Non-pigmented ciliary epithelial cell (primary cell): ENCODE measurements around the gene SPDYE2.
"Not testable (repeated sequence)": the region's sequence is repeated elsewhere in the genome, so short reads cannot be mapped to it uniquely, and the experiment has no call there.

Experiments
- DNase-seq: peaks from one replicate; pipeline ENCODE4 v3.0.0-alpha.2; 2010; ENCODE audit warnings: low read depth

The SPDYE2 gene

DNA sequence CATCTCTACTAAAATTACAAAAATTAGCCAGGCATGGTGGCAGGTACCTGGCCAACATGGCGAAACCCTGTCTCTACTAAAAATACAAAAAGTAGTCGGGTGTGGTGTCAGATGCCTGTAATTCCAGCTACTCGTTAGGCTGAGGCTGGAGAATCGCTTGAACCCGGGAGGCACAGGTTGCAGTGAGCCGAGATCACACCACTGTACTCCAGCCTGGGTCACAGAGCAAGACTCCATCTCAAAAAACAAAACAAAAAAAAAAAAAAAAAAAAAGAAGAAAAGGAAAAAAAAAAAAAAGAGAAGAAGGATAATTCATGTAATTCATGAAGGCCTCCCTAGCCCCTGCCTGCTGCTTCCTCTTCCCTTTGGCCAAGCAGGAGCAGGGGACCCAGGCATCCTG, 10.4 kb upstream of the SPDYE2 start:
- not testable (repeated sequence) for DNase-seq

DNA sequence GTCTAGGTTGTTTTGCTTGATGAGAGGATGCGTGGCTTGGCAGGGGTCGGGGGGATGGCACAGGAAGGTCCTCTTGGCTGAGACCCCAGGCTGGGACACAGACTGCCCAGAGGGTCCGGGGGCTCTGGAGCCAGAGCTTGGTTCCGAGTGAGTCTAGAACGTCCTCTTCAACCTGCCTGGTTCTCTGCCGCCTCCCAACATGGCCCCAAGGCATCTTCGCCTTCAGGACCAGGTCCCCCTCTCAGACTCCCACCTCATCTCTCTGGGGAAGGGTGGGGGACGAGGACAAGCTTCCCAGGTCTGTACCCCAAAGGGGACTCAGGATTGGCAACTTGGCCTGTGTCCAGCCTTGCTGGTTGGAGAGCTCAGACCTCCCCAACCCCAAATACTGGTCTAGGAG, 8.9 kb upstream of the SPDYE2 start:
- not testable (repeated sequence) for DNase-seq

DNA sequence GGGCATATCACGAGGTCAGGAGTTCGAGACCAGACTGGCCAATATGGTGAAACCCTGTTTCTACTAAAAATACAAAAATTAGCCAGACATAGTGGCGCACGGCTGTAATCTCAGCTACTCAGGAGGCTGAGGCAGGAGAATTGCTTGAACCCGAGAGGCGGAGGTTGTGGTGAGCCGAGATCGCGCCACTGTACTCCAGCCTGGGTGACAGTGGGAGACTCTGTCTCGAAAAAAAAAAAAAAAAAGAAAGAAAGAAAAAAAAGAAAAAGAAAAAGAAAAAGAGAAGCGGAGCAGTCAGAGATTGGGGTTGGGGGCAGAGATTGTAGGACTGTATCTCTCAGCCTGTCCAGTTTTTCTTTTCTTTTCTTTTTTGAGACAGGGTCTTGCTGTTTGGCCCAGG, 8.3 kb upstream of the SPDYE2 start:
- DNase-seq, result not testable (repeated sequence)

DNA sequence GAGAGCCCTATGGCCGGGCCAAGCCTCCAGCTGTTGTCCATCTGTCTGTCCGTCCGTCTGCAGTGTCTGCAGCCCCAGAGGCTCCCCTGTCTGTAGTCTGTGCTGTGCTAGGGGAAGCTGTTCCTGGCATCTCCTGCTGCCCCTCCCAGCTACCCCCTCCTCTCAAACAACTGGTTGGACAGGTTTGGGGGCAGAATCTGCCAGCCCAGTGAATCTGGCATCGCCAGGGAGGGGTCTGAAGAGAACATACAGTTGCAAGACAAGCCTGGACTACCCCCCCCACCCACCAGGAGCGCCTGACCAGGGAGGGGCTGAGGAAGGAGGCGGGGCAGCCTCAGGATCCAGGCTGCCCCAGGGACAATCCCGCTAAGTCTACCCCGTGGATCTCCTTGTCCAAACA, 7.4 kb upstream of the SPDYE2 start, which contains the start of gene UPK3BL2:
Gene UPK3BL2, minus strand, starts transcription at position 101 of the 400 bp plus-strand sequence. Its CDS starts 60 bp downstream, at position 41.
- not testable (repeated sequence) for DNase-seq

DNA sequence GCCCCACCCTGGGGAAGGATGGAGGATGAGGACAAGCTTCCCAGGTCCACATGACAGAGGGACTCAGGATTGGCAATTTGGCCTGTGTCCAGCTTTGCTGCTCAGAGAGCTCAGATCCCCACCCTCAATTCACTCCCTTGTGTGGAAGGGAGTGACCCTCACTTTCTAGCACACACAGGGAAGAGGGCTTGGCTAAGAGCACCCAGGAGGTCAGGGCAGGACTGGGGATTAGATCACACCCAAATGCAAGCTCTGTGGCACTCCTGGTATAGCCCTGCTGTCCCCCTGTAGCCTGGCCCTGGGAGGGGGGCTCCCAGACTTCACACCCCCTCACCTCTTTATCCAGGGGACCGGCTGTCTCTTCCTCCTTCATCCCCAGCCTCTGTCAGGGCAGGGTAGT, 6.7 kb upstream of the SPDYE2 start:
- not testable (repeated sequence) for DNase-seq

DNA sequence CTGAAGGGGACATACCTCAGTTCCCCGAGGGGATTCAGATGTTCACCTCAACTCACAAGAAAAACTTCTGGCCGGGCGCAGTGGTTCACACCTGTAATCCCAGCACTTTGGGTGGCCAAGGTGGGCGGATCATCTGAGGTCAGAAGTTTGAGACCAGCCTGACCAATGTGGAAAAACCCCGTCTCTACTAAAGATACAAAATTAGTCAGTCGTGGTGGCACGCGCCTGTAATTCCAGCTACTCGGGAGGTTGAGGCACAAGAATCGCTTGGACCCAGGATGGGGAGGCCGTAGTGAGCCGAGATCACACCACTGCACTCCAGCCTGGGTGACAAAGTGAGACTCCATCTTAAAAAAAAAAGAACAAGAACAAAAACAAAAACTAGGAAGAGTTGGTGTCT, 5.7 kb upstream of the SPDYE2 start:
- DNase-seq, result not testable (repeated sequence)

DNA sequence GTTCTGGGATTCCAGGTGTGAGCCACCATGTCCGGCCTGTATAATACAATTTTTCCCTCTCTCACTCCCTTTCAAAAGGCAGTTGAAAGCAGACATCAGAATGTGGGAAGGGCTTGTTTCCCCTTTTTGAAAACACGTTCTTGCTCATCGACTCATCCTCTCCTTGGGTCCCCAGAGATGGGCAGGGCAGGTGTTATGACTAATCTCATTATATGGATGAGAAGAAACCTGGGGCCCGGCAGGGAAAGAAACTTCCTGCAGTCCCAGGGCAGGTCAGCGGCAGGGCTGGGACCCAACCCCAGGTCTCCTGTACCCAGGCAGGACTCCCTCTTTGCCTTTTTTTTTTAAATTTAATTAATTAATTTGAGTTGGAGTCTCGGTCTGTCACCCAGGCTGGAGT, 4.7 kb upstream of the SPDYE2 start:
- DNase-seq, result not testable (repeated sequence)

DNA sequence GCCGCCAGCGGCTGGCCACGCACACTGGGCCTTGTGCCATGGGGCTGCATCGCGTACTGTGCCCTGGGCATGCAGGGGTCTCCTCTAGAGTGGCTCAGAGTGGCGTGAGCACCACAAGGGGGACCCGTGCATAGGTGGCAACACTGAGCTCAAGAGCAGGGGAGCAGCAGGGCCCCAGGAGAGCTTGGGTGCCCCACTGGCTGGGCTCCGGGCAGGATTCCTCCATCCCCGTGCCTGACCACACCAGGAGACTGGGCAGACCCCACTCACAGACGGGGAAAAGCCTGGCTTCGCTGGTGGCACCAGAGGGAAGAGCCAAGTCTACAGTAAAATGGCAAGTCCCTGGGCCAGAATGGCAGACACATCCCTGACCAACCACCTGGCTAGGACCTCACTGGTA, 17.6 kb downstream of the SPDYE2 start:
- DNase-seq, result not testable (repeated sequence)

DNA sequence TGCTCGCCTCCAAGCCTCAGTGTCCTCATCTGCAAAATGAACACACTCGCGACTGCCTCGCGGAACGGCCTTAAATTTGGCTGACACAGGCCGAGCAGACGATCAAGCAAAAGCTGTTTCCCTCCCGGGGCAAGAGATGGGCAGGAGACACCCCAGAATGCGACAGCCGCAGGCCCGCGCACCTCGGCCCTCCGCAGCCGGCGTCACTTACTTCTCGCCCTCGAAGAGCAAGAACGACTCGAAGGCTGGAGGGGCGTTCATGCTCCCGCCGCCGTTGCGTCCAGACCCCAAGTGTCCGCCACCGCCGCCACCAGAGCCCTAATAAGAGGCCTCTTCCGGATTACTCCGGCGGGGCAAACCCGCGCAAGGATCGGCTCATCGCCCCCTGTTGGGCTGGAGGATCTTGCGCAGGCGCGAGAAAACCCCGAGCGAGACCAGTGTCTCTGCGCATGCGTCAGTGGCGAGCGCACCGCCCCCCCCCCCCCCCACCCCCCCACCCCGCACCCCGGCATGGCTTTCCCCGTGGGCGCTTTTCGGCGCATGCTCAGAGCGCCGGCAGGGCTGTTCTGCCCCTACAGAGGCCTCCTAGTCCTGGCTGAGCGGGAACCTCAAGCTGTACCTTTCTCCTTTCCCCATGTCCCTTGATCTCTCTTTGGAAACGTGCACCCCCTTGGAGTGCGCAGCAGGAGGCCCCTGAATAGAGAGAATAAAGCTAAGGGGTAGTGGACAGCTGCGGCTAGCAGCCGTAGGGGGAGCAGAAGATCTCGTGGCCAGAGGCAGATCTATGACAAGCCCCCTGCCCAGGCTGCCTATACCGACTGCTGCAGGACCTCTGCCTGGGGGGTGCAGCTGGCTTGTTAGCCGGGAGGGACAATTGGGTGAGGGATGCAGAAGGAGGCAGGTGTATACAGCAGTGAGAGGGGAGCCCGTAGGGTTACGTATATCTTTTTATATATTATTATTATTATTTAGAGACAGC, 21.5 kb downstream of the SPDYE2 start, which contains the start of gene POLR2J3:
Gene POLR2J3, minus strand, starts transcription at position 323 of the 979 bp plus-strand sequence. Its CDS starts 62 bp downstream, at position 261.
- peak; percentile 47 for DNase-seq

DNA sequence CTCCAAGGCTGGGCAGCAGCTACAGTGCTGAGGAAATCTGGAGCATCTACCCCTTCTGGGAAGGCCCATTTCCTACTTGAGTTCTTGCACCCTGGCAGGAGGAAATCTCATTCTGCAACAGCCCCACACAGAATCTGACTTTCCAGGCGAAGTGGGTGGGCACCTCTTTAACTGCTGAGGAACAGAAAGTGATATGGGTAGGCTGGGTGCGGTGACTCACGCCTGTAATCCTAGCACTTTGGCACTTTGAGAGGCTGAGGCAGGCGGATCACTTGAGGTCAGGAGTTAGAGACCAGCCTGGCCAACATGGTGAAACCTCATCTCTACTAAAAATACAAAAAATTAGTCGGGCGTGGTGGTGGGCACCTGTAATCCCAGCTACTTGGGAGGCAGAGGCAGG, 23.6 kb downstream of the SPDYE2 start:
- not testable (repeated sequence) for DNase-seq

DNA sequence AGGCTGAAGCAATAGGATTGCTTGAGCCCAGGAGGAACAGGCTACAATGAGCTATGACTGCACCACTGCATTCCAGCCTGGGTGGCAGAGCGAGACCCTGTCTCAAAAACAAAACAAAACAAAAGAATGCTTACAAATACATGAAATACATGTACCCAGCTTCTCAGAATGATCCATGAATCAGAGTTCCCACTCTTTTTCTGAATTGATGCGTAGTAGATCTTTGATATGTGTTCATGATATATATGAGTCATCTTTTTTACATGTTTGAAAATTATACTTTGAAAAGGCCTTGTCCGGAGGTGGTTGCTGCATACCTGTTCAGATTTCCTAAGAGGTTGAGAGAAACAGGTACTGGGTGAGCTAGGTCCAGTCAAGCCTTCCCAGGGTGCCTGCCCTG, 25.3 kb downstream of the SPDYE2 start:
- not testable (repeated sequence) for DNase-seq

DNA sequence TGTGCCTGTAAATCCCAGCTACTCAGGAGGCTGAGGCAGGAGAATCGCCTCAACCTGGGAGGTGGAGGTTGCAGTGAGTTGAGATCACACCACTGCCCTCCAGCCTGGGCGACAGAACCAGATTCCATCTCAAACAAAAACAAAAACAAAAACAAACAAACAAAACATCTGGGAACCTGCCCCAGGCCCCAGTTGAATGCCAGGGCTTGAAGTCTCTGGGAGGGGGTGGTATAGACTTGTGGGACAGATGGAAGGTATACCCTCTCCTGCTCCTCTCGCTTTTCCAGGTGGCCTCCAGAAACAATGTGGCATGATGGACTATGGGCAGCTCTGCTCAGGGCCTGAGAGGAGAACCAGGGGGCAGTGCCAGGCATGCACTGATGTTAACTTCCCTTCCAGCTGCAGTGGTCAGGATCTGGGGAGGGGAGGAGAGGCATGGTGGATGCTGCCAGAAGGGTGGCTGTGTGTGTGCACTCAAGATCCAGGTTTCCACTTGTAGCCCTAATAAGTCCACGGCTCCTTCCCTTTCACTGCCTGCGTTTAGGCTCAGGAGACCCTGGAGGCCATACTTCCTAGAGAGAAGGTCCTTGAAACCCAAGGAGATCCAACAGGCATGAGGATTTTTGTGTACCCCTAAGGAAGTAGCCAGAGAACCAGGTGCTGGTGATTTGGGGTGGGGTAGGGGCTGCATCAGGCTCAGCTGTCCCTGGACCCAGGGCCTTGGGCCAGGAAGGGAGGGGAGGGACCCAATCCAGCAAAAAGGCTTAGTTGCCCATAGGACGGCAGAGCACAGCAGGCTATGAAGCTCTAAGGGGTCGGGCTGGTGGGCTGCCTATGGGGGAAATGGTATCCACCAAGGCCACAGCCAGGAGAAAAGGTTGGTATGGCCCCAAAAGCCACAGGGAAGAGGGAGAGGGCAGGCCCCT, 26.6 kb downstream of the SPDYE2 start:
- not testable (repeated sequence) for DNase-seq

DNA sequence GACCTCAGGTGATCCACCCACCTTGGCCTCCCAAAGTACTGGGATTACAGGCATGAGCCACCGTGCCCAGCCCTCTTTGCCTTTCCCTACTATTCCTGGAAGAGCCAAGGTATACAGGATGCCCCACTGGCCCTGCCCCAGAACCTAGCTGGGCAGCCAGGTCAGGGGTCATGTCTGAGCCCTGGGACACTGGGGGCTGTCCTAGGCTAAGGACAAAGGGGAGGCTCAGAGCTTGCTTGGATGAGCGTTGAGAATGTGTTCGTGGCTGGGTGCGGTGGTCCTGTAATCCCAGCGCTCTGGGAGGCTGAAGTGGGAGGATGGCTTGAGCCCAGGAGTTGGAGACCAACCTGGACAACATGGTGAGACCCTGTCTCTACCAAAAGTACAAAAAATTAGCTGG, 27.5 kb downstream of the SPDYE2 start:
- DNase-seq, result not testable (repeated sequence)

DNA sequence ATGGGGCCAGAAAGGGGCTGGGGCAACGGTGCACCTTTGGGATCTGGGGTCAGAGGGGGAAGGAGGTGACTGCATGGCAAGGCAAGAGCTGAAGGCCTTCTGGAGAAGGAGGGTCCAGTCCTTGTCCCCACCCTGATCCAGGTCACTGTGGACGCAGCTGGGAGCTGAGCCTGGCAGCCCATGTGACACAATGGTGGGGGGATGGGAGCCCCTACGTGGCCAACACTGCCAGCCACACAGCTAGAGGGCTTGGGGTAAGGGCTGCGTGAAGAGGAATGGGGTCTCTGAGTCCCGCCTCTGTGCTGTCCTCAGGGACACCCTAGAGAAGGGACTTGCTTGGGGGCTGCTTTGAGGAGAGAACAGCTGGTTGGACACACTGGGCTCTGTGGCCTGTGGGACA, 30.7 kb downstream of the SPDYE2 start:
- DNase-seq, result not testable (repeated sequence)

DNA sequence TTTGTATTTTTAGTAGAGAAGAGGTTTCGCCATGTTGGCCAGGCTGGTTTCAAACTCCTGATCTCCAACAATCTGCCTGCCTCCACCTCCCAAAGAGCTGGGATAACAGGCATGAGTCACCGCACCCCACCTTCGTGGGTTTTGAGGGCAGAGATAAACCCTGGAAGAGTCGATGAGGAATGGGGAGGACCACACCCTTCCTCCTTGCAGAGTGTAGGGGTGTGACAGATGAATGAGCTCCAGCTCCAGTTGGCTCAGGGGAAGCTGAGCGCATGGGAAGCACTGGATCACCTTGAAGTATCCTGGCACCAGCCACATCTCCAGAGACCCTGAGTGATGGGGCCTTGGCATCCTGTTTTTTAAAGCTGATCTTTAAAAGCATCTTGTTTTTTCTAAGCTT, 32.5 kb downstream of the SPDYE2 start:
- not testable (repeated sequence) for DNase-seq

DNA sequence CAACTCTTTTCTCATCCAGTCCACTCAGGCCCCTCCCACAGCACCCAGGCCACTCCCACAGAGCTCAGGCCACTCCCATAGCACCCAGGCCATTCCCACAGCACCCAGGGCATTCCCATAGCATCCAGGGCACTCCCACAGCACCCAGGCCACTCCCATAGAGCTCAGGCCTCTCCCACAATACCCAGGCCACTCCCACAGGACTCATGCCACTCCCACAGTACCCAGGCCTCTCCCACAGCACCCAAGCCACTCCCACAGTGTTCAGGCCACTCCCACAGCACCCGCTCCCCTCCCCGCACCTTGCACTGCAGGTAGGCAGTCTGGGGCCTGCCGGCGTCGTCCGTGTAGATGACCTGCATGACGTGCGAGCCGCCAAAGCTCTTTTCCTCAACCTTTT, 38.8 kb downstream of the SPDYE2 start:
- DNase-seq, result not testable (repeated sequence)

DNA sequence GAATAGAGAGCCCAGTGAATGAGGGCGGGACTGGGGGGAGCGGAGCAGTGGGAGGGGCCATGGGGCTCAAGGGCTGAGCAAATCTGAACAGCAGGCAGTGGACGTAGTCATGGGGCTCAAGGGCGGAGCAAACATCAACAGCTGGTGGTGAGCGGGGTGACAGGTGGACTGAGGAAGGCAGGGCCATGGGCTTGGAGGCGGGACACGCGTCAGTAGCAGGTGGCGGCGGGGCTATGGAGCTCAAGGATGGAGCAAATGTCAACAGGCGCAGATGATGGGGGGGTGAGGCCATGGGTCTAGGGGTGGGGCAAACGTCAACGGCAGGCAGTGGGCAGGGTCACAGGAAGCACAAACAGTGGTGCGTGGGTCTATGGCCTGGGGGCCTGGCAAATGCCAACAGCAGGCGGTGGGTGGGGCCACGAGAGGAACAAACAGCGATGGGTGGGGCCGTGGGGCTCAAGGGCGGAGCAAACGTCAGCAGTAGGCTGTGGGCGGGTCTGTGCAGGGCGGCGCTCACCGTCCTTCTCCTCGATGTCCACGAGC, 41.5 kb downstream of the SPDYE2 start:
- not testable (repeated sequence) for DNase-seq

DNA sequence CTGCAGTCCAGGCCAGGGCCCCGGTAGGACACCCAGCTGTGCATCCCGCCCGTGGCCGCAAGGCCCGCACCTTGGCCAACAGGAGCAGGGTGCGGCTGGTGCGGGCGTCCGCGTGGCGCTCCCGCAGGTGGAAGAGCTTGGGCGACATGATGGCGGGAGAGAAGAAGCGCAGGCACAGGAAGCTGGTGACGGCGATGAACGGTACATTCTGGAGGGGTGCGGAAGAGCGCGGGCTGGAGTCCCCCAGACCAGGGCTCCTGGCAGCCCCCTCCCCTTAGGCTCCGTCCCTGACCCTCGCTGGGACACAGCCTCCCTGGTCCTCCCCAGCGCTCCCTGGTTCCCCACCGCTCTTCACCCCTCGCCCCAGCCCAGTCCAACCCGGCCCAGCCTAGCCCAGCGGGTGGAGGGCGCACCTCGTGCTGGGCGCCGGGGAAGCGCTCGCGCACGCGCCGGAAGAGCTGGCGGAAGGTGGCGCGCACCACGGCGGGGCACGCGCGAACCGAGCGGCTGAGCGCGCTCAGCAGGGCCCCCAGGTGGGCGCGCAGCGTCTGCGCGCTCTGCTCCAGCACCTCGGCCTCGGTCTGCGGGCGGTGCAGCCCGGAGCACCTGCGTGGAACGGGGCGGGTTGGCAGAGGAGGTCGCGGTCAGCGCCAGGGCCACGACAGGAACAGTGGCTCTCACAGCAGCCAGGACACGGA, 42.8 kb downstream of the SPDYE2 start:
- DNase-seq, result not testable (repeated sequence)

DNA sequence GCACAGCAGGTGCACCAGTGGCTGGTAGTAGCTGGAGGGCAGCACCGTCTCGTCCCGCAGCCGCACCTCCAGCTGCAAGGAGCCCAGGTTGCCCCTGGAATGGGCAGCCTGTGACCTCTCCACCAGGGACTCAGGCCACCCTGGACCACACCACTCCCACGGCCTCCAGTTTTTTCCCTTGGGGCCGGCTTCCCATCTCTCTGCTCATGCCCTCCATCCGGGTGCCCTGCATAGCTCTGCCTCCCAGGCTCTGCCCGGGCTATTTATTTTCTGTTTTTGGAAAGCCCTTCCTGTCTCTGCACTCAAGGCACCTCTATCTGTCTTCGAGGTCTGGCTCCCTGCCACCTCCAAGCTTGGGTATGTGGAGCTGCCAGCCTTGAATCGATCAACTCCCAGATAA, 45.0 kb downstream of the SPDYE2 start:
- DNase-seq, result not testable (repeated sequence)

DNA sequence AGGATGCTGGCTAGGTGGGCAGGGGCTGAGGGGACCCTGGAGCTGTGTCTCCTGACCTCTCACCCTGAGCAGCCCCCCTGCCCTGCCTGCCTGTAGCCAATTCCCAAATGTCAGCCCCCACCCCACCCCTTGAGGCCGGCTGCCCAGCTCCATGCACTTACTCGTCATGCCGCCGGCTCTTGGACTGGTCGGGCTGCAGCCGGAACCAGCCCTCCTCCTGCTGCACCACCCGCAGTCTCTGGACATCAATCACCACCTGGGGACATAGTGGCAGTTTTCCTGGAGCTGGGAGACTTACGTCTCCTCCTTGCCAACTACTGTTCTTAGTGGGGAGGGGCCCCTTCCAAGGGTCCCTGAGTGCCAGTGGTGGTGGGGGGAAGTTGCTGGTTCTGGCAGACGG, 48.7 kb downstream of the SPDYE2 start:
- DNase-seq, result not testable (repeated sequence)

DNA sequence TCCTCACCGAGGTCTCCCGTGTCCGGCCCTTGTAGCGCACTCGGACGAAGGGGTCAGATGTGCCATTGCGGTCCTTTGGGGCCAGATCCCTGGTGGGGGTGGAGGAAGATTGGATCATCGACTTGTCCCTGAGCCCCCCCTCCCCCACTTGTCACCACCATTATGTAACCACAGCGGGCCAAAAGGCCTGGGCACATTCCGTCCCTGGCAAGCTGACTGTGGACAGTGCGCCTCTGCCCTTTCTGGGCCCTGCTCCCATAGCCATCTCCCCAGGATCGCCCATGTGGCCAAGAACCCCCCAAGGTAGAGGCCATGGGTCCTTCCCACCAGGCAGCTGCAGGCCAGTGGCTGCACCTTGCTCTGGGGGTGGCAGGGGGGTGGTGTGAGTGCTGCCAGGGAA, 51.3 kb downstream of the SPDYE2 start:
- DNase-seq, result not testable (repeated sequence)
